Muscle of leg (tissue), 11 donors: ENCODE data around the gene CCND2. TPM values are rescaled to one million over a fixed set of nuclear protein-coding genes. Genes with fewer than 3 reads are reported as not detected.

ENCODE experiments used
- DNase-seq: peaks from one replicate; pipeline ENCODE4 v3.0.0; 2013
- H3K27ac ChIP-seq: one replicate; pipeline ENCODE4 v1.5.1; 2013; ENCODE audit warnings: mild to moderate bottlenecking, low read length, control low read depth
- H3K27me3 ChIP-seq: one replicate; pipeline ENCODE4 v1.6.1; 2013; ENCODE audit warnings: low read length; ENCODE audit not compliant: control insufficient read depth, insufficient read depth
- H3K36me3 ChIP-seq: one replicate; pipeline ENCODE4 v1.6.1; 2013; ENCODE audit warnings: low read length; ENCODE audit not compliant: control insufficient read depth, insufficient read depth
- H3K4me1 ChIP-seq: one replicate; pipeline ENCODE4 v1.6.1; 2013; ENCODE audit warnings: low read length; ENCODE audit not compliant: control insufficient read depth, insufficient read depth
- H3K4me3 ChIP-seq: one replicate; pipeline ENCODE4 v1.5.1; 2013; ENCODE audit warnings: low read length, control low read depth
- H3K9me3 ChIP-seq: replicated peaks from 2 replicates; pipeline ENCODE4 v1.6.1; 2013; ENCODE audit warnings: low read depth, low read length; ENCODE audit not compliant: control insufficient read depth
- WGBS: methylation state at CpG from one replicate; pipeline ENCODE4 v1.1.5; 2013; ENCODE audit warnings: missing lambda C conversion rate; ENCODE audit not compliant: insufficient coverage; 5-methylcytosine and 5-hydroxymethylcytosine counted together
- polyA plus RNA-seq, 8 donors: library from polyadenylated mRNA; unstranded; fragments of 120-200 nt; gene quantifications; one replicate each; pipeline versions ENCODE4 v1.2.1 to v1.2.3, GENCODE V29; 2013; ENCODE audit warnings: inconsistent platforms in 1 of 8, low replicate concordance in 1 of 8; ENCODE audit not compliant: insufficient read length in 8 of 8, insufficient read depth in 1 of 8
- total RNA-seq: library from RNA; stranded (reverse); fragments of 120-200 nt; gene quantifications from one replicate; pipeline ENCODE4 v1.2.4, GENCODE V29; 2013

Gene CCND2
- total and polyA plus RNA-seq, 9 donors, result 74.7 to 152 (median 105) TPM

DNA sequence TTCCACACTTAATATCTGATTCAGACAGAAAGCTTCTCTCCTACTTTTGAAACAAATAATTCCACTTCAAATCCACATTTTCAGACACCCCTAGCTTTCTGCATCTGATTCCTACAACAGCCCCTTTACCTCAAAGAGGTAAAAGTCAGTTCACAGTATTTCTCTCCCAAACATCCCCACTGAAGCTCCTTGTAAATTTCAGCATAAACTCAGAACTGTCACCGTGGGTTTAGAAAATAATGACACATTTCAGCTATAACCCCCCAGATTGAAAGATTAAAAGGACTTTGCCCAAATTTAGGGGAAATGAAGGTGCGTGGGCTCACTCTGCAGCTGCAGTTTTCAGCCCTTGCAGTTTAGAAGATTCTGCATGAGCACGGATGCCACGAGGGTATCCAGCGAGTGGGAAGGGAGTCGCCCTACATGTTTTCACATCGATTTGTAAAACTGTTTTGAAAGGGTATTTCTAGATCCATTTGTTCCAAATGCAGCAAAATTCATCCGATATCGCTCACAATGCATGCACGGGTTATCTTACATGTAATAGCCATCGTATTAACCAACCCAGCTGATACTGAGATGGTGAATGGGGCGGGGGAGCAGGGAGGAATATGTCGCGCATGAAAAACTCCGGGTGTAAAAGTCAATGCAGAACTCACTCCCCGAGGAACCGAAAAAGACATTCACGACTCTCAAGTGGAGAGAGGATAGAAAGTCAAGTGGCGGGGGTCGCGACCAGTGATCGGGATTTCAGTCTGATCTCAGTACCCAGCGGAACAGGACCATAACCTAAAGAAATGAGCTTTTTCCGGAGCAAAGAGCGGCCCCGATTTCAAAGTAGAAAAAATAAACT is 5.0 kb upstream of the CCND2 start:
- H3K27me3 ChIP-seq, result peaks cover 29% of the 10 kb centered on the region
- H3K36me3 ChIP-seq, result no peaks in the 10 kb centered on the region
- no peaks in the 10 kb centered on the region for H3K9me3 ChIP-seq
- no peak for DNase-seq
- peak overlapping the region; percentile 84 for H3K27ac ChIP-seq
- WGBS, result 3% methylated on average over 10 of the region's 26 CpGs
- peaks cover 36% of the 10 kb centered on the region for H3K4me1 ChIP-seq
- peak overlapping the region; percentile 52 for H3K4me3 ChIP-seq

DNA sequence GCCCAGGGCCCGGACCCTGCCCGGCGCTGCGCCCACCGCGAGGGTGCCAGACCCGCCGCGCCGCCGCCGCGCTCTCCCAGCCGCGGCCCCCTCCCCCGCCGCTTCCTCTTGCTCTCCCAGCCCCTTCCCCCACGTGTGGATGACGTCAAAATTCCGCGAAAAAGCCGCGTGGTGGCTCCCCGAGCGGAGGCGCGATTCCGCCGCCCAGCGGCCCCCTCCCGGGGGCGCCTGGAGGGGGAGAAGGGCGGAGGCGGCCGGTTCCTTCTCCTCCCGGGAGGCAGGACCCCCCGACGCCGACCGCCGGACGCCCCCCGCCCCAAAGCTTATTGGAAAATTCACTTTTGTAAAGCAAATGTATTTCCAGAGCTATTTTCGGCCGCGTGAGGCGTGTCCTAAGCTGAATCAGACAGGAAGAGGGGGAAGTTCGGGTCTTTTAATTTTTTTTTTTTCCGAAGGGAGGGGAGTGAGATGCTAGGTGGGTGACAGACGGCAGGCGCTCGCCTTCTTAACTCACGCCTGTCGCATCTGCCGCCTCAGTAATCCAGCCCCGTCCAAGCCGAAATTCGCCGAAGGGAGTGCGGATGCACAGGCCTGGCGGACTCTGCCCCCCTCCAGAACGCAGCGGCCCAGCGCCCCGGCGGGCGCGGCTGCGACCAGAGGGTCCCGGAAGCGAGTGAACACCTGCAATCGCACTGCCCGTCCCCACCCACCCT is 4.1 kb upstream of the CCND2 start:
- under 1% methylated on average over 55 of the region's 73 CpGs for WGBS
- no peaks in the 10 kb centered on the region for H3K36me3 ChIP-seq
- peaks cover 36% of the 10 kb centered on the region for H3K4me1 ChIP-seq
- H3K27me3 ChIP-seq, result peaks cover 29% of the 10 kb centered on the region
- peak overlapping the region; percentile 57 for H3K4me3 ChIP-seq
- peak overlapping the region; percentile 90 for H3K27ac ChIP-seq
- DNase-seq, result peak; percentile 98
- no peaks in the 10 kb centered on the region for H3K9me3 ChIP-seq

DNA sequence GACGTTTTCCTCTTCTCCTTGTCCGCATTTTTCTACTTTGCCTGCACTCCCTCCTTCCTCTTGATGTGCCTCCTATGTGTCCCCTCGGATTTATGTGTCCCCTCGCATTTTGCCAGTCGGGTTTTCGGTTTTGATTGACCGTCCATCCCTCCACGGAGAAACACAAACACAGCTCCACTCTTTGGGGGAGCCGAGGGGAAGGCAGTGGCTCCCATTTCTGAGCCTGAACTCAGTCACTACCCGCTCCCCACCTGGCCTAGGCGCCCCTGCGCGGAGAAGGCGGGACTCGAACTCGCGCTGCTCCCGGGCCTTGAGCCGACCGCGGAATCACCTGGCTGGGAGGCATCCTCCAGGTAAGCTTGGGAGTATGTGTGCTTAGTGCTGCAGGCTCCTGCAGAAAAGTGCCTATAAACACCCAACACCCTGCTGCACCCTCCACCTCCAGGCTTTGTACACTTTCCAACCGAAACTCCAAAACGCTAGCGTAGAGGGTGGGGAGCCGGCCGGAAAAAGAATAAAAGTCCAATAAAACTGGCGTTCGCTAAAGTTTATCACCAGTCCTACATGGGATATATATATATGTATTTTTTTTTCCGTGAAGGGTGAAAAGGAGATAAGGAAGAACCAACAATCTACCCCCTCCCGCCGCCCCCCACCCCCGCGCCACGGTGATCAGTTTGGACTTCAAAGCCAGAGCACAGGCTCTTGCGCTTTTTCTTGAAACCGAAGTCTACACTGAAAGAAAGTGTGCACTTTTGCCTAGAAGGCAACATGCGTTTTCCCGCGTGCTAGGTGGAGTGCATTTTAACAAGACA is 3.3 kb upstream of the CCND2 start:
- H3K27ac ChIP-seq, result peak overlapping the region; percentile 92
- peak overlapping the region; percentile 63 for H3K4me3 ChIP-seq
- H3K36me3 ChIP-seq, result no peaks in the 10 kb centered on the region
- peak; percentile 36 for DNase-seq
- H3K4me1 ChIP-seq, result peaks cover 36% of the 10 kb centered on the region
- WGBS, result 1% methylated on average over 11 of the region's 39 CpGs
- H3K27me3 ChIP-seq, result peaks cover 29% of the 10 kb centered on the region
- no peaks in the 10 kb centered on the region for H3K9me3 ChIP-seq

DNA sequence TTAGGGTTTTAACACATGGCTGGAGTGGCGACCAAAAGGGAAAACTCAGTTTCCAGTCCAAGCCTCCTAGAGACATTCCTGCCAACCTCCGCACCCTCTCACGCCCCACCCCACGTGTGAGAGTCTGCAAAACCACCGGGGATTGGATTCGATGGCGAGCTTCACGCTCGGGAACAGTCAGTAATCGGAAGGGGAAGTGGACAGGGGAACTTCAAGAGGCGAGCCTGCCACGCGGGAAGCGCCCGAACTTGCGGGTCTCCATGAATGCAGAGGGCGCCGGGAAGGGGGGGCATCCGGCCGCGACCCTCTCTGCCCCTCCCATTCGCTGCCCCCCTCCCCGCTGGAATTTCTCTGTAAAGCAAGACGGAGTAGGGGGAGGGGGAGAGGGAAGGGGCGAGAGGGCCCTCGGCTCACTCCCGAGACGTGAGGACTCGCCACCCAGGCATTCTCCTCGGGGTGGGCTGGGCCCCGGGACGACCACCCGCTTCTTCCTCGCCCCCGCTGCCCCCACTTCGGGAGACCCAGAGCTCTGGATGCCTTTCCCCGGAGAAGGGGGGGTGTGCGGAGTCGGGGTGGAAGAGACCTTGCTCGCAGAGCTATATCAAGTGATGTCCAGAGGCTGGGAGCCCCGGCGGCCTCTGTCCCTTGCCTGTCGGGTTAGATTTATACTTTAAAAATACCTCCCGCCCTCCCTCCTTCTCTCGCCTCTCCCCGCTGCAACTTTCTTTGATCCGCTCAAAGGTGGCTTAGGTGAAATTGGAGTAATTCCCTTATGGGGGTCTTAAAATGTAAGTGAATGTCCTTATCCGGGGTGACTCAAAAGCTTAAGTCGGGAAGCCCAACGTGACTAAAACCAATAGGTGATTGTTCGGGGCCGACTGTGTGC is 2.5 kb upstream of the CCND2 start:
- peaks cover 38% of the 10 kb centered on the region for H3K4me1 ChIP-seq
- peak; percentile 82 for DNase-seq

DNA sequence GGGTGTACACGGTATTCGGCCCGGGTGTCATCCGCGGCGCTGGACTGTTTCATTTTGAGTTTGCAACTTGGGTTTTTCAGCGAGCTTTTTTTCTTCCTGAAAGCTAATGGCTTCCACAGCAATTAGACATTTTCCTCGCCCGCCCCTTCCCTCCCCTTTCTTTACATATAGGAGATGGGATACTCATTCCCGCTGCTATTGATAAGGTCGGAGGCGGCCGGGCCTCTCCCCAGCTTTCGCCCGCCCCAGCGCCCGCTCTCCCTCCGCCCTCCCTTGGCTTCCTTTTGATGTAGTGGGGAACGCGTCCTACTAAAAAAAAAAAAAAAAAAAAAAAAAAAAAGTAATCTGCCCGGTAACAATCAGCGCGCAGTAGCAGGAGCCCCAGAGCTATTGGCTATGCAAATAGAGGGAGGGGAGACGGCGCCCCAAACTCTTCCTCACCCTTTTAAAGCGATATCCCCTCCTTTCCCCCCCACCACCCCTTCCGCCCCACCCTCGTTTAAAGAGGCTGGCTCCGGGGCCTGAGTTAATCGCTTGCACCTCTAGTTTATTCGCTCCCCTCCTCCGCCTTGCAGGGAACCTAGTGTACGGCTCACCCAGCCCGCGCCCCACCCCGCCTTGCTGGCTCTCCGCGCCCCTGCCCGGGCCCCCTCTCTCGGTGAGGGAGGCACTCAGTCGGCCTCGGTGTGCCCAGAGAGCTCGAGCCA is 1.7 kb upstream of the CCND2 start:
- Histone ChIP-seq H3K4me3 (peak overlapping the region; percentile 63), H3K4me1 (peaks cover 43% of the 10 kb centered on the region), H3K27me3 (peaks cover 29% of the 10 kb centered on the region), H3K36me3 (peaks cover 11% of the 10 kb centered on the region), H3K9me3 (no peaks in the 10 kb centered on the region), H3K27ac (peak overlapping the region; percentile 92)
- DNase-seq, result peak; percentile 98
- 0% methylated on average over 16 of the region's 43 CpGs for WGBS

More for the DNA sequence above, 2.5 kb upstream of the CCND2 start:
- Histone ChIP-seq H3K27ac (peak overlapping the region; percentile 92), H3K9me3 (no peaks in the 10 kb centered on the region), H3K36me3 (peaks cover 3% of the 10 kb centered on the region), H3K27me3 (peaks cover 29% of the 10 kb centered on the region), H3K4me3 (peak overlapping the region; percentile 63)
- WGBS, result 1% methylated on average over 15 of the region's 52 CpGs

DNA sequence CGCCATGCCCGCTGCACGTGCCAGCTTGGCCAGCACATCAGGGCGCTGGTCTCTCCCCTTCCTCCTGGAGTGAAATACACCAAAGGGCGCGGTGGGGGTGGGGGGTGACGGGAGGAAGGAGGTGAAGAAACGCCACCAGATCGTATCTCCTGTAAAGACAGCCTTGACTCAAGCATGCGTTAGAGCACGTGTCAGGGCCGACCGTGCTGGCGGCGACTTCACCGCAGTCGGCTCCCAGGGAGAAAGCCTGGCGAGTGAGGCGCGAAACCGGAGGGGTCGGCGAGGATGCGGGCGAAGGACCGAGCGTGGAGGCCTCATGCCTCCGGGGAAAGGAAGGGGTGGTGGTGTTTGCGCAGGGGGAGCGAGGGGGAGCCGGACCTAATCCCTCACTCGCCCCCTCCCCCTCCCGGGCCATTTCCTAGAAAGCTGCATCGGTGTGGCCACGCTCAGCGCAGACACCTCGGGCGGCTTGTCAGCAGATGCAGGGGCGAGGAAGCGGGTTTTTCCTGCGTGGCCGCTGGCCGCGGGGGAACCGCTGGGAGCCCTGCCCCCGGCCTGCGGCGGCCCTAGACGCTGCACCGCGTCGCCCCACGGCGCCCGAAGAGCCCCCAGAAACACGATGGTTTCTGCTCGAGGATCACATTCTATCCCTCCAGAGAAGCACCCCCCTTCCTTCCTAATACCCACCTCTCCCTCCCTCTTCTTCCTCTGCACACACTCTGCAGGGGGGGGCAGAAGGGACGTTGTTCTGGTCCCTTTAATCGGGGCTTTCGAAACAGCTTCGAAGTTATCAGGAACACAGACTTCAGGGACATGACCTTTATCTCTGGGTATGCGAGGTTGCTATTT is 914 bp upstream of the CCND2 start:
- Histone ChIP-seq H3K4me3 (peak overlapping the region; percentile 63), H3K36me3 (peaks cover 17% of the 10 kb centered on the region), H3K4me1 (peaks cover 49% of the 10 kb centered on the region), H3K9me3 (no peaks in the 10 kb centered on the region), H3K27ac (peak overlapping the region; percentile 92), H3K27me3 (peaks cover 29% of the 10 kb centered on the region)
- under 1% methylated on average over 44 of the region's 62 CpGs for WGBS
- peak; percentile 88 for DNase-seq

DNA sequence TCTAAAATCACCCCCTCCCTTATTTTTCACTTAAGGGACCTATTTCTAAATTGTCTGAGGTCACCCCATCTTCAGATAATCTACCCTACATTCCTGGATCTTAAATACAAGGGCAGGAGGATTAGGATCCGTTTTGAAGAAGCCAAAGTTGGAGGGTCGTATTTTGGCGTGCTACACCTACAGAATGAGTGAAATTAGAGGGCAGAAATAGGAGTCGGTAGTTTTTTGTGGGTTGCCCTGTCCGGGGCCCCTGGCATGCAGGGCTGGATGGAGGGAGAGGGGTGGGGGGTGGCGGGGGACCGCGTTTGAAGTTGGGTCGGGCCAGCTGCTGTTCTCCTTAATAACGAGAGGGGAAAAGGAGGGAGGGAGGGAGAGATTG is 300 bp upstream of the CCND2 start:
- H3K4me3 ChIP-seq, result peak overlapping the region; percentile 63

DNA sequence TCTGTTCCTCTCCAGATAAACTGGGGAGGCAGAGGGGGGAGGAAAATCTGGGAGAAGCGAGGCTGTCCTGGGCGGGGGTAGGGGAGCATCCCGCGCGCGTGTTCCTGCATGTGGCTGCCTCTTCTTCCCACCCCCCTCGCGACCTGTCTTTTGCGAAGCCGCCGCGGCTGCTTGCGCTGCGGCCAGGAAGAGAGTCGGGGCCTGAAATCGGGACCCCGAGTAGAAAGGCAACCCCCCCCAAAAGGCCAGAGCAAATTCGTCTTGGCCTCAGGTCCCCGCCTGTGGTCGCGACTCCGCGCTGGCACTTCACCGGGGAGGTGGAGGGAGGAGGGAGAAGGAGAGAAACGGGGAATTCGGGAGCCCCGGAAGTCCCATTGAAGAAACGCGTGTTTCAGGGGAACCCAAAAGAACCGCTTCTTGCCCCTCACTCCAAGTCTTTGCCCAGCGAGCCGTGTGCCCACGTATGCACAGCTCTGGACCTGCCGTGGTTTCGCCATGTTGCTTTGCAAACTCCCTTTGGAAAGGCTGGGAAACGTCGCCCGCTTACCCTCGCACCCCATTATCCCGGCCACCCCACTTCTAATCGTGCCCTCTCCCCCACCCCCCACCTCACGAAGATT is 944 bp downstream of the CCND2 start:
- H3K27ac ChIP-seq, result peak overlapping the region; percentile 92
- peaks cover 35% of the 10 kb centered on the region for H3K36me3 ChIP-seq
- peak; percentile 59 for DNase-seq
- peaks cover 65% of the 10 kb centered on the region for H3K4me1 ChIP-seq
- 0% methylated on average over 22 of the region's 42 CpGs for WGBS
- peak overlapping the region; percentile 63 for H3K4me3 ChIP-seq
- no peaks in the 10 kb centered on the region for H3K9me3 ChIP-seq
- peaks cover 20% of the 10 kb centered on the region for H3K27me3 ChIP-seq

More for the DNA sequence above, 300 bp upstream of the CCND2 start:
- peaks cover 23% of the 10 kb centered on the region for H3K36me3 ChIP-seq
- DNase-seq, result no peak
- 0% methylated on average over 9 of the region's 10 CpGs for WGBS
- H3K27me3 ChIP-seq, result peaks cover 29% of the 10 kb centered on the region
- peaks cover 56% of the 10 kb centered on the region for H3K4me1 ChIP-seq
- peak overlapping the region; percentile 92 for H3K27ac ChIP-seq
- no peaks in the 10 kb centered on the region for H3K9me3 ChIP-seq
